Measurements from ENCODE around the gene PACS2. TPM values are rescaled to one million over a fixed set of nuclear protein-coding genes. Genes with fewer than 3 reads are reported as not detected.
"Not testable (repeated sequence)": the region's sequence is repeated elsewhere in the genome, so short reads cannot be mapped to it uniquely, and the experiment has no call there.

Gene PACS2
- total RNA-seq, 4 donors from 2014 or later = 59.8 to 97.4 (median 71.2) TPM

DNA sequence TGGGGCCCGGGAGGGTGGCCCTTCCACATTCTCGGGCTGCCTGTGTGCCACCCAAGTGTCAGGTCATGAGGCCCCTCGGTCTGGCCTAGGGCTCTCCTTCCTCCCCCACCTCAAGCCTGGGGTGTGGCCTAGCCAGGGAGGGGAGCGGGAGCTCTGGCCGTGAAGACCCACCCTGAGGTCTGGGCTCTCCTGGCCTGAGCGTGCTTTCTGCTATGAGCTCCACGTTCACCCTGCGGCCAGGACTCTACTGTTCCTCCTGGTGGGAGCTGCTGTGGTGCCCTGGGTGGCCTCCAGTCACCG is 12.0 kb downstream of the PACS2 start:
- no peaks in the 10 kb centered on the region for H3K9me3 ChIP-seq
- no peak for DNase-seq (ENCODE audit: extremely low spot score)
- WGBS = 88% methylated on average over 4 of the region's 9 CpGs
- no peak overlapping the region for H3K27ac ChIP-seq (replicated peaks in 1 of 4)
- no peaks in the 10 kb centered on the region for H3K27me3 ChIP-seq
- H3K36me3 ChIP-seq = peaks cover 0 to 5% (median 0%) of the 10 kb centered on the region in 4 donors
- intact Hi-C loops (cut with DNase I) = no loop called here
- no peak overlapping the region for H3K4me3 ChIP-seq
- TF ChIP-seq POLR2A (IDR thresholded peaks at IDR 0.05; ENCODE audit: low read depth) = no peak
- no peak for TF ChIP-seq POLR2AphosphoS5 (IDR thresholded peaks at IDR 0.05)
- TF ChIP-seq, protein P1, sequence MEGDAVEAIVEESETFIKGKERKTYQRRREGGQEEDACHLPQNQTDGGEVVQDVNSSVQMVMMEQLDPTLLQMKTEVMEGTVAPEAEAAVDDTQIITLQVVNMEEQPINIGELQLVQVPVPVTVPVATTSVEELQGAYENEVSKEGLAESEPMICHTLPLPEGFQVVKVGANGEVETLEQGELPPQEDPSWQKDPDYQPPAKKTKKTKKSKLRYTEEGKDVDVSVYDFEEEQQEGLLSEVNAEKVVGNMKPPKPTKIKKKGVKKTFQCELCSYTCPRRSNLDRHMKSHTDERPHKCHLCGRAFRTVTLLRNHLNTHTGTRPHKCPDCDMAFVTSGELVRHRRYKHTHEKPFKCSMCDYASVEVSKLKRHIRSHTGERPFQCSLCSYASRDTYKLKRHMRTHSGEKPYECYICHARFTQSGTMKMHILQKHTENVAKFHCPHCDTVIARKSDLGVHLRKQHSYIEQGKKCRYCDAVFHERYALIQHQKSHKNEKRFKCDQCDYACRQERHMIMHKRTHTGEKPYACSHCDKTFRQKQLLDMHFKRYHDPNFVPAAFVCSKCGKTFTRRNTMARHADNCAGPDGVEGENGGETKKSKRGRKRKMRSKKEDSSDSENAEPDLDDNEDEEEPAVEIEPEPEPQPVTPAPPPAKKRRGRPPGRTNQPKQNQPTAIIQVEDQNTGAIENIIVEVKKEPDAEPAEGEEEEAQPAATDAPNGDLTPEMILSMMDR (IDR thresholded peaks at IDR 0.05) = no peak
- no peak for TF ChIP-seq EP300 (IDR thresholded peaks at IDR 0.05)
- H3K4me1 ChIP-seq = peaks cover 70 to 85% (median 75%) of the 10 kb centered on the region in 4 donors

DNA sequence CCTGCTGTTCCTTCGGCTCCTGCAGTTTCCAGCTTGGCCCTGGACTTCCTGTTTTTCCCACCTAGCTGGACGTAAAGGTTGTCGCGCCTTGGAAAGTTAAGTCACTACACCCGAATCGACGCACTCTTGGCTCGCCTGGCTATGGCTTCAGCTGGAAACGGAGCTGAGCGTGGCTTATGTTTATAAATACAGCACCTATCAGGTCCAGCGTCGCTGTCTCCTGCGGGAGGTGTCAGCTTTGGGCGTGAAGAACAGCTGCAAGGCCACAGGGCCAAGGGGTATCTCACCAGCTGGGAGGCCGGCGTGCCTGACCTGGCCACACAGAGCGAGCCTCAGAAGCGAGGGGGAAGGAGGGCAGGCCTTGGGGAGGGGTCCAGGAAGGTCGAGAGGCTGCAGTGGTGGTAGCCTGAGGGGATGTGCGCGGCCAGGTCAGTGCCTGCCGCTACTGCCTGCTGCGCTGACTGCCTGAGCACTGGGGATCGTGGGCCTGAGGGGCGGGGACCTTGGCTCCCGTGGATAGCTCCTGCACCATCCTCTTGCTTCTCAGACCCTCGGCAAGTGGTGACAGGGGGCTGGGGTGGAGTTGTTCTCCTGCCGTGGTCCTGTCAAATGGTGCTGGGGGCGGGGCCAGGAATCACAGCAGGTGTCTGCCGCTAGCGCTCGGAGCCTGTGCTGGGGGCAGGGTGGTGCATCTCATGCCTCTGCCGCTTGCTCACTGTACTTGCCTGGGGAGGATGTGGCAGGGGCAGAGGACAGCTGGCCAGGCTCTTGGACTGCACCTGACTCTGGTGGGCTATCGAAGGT is 12.5 kb downstream of the PACS2 start:
- H3K4me1 ChIP-seq = peaks cover 70 to 86% (median 76%) of the 10 kb centered on the region in 4 donors
- WGBS = 74% methylated on average over 34 of the region's 34 CpGs

DNA sequence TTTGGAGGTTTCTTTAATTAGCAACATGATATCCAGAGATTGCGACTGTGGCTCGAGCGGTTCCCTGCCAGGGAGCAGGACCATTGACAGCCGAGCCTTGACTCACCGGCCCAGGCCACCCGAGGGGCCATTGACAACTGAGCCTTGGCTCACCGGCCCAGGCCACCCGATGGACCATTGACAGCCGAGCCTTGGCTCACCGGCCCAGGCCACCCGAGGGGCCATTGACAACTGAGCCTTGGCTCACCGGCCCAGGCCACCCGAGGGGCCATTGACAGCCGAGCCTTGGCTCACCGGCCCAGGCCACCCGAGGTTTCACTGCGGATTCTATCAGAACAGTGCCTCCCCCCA is 13.1 kb downstream of the PACS2 start:
- H3K27ac ChIP-seq (replicated peaks in 1 of 4); intact Hi-C loops (cut with DNase I); H3K36me3 ChIP-seq; H3K9me3 ChIP-seq; DNase-seq (ENCODE audit: extremely low spot score); H3K27me3 ChIP-seq; H3K4me3 ChIP-seq: not testable (repeated sequence)
- WGBS = no CpG with 5 or more reads among the region's 17 CpGs
- H3K4me1 ChIP-seq = peaks cover 70 to 88% (median 80%) of the 10 kb centered on the region in 4 donors

More for the DNA sequence above, 12.5 kb downstream of the PACS2 start:
- DNase-seq (ENCODE audit: extremely low spot score) = no peak
- Histone ChIP-seq H3K4me3 (no peak overlapping the region), H3K27me3 (no peaks in the 10 kb centered on the region), H3K36me3 (peaks cover 0 to 3% (median 0%) of the 10 kb centered on the region in 4 donors), H3K9me3 (no peaks in the 10 kb centered on the region), H3K27ac (replicated peaks in 1 of 4) (no peak overlapping the region)
- TF ChIP-seq POLR2A (IDR thresholded peaks at IDR 0.05; ENCODE audit: low read depth) (no peak), POLR2AphosphoS5 (IDR thresholded peaks at IDR 0.05) (no peak), EP300 (IDR thresholded peaks at IDR 0.05) (no peak)
- TF ChIP-seq, protein P1 (IDR thresholded peaks at IDR 0.05) = no peak
- intact Hi-C loops (cut with DNase I) = no loop called here

DNA sequence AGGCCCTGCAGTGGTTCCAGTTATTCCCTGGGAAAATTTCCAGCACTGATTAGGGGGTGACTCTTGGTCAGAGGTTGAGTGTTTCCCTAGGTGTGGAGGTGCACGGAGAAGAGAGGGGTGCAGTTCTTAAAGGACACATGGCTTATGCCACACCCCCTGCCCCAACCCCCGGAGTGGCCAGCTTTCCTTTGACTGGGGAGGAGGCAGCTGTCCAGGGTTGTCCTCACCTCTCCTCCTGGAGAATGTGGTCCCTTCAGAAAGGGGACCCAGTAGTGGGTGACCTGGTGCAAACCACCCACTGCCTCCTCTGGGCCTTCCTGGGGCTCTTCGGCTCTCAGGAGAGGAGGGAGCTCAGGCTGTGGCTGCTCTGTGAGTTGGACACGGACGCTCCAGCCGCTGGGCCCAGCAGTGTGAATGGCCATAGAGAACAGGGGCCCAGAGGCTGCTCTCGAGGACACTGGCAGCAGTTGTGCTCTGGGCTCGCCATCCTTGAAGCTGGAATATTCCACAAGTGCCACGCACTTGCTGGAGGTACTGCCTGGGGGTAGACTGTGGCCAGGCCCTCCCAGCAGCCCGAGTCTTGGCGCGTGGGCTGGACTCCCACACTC is 13.6 kb downstream of the PACS2 start:
- Histone ChIP-seq H3K4me3 (no peak overlapping the region), H3K27ac (replicated peaks in 1 of 4) (no peak overlapping the region), H3K9me3 (no peaks in the 10 kb centered on the region), H3K4me1 (peaks cover 71 to 88% (median 80%) of the 10 kb centered on the region in 4 donors), H3K36me3 (no peaks in the 10 kb centered on the region), H3K27me3 (no peaks in the 10 kb centered on the region)
- no peak for DNase-seq (ENCODE audit: extremely low spot score)
- intact Hi-C loops (cut with DNase I) = no loop called here
- TF ChIP-seq POLR2AphosphoS5 (IDR thresholded peaks at IDR 0.05) = no peak
- no peak for TF ChIP-seq EP300 (IDR thresholded peaks at IDR 0.05)
- TF ChIP-seq POLR2A (IDR thresholded peaks at IDR 0.05; ENCODE audit: low read depth) = no peak
- TF ChIP-seq, protein P1 (IDR thresholded peaks at IDR 0.05) = no peak
- 92% methylated on average over 7 of the region's 12 CpGs for WGBS

DNA sequence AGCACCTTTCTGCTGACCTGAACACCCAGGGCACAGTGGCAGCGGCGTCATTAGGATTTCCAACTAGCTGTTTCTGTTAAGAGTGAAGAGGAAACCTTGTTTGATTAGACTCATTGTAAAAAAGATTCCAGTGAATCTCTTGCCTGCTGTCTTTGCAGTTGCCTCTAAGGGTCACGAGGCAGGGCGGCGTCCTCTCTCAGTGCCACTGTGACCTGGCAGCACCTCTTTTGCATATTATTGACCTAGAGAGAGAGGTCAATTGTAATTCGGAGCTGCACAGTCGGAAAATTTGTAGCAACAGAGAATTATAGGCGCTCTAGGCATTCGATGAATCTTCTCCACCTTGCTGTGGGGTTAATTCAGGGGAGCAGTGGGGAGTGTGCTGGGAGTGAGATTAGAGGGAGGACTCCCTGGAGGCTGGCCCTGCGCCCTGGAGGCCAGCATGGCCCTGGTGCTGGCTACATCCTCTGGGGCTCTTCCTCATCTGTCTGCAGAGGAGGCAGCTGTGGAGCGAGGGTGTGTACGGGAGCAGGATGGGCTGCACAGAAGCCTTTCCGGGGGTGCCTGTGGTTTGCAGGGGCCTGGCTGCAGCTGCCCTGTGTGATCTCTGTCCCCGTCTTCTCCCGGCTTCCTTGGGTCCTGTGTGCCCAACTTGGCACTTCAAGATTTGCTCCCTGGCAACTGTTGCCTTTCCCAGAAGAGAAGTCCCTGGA is 14.3 kb downstream of the PACS2 start:
- intact Hi-C loops (cut with DNase I) = no loop called here
- TF ChIP-seq POLR2A (IDR thresholded peaks at IDR 0.05; ENCODE audit: low read depth) (no peak), EP300 (IDR thresholded peaks at IDR 0.05) (no peak), POLR2AphosphoS5 (IDR thresholded peaks at IDR 0.05) (no peak)
- TF ChIP-seq, protein P1 (IDR thresholded peaks at IDR 0.05) = no peak
- no peak overlapping the region for H3K27ac ChIP-seq (replicated peaks in 1 of 4)
- H3K4me1 ChIP-seq = peaks cover 71 to 88% (median 80%) of the 10 kb centered on the region in 4 donors
- H3K27me3 ChIP-seq = no peaks in the 10 kb centered on the region
- 82% methylated on average over 13 of the region's 15 CpGs for WGBS
- DNase-seq (ENCODE audit: extremely low spot score) = no peak
- H3K9me3 ChIP-seq = no peaks in the 10 kb centered on the region
- no peak overlapping the region for H3K4me3 ChIP-seq
- H3K36me3 ChIP-seq = no peaks in the 10 kb centered on the region

Measured in esophagus muscularis mucosa (tissue), 4 donors.